Endothelial cell of umbilical vein (primary cell): ENCODE data around the gene NIPSNAP2. TPM values are rescaled to one million over a fixed set of nuclear protein-coding genes. Genes with fewer than 3 reads are reported as not detected.

Experiments used
- BruUV-seq: library from RNA; stranded (reverse); fragments of 400-500 nt; replicated peaks from 2 replicates; lab custom pipeline; 2021; lab: Mats Ljungman, UMichigan
- CTCF ChIA-PET: fragments of 300-600, 350-600 bp; sonication (Branson Sonifier 250); formaldehyde crosslinking; loops from one replicate; lab custom pipeline; 2021; ENCODE audit warnings: antibody characterized with exemption, inconsistent platforms; lab: Charles Lee
- POLR2A ChIA-PET: fragments of 300-600, 350-600 bp; sonication (Branson Sonifier 250); formaldehyde crosslinking; loops from one replicate; lab custom pipeline; 2021; ENCODE audit warnings: antibody characterized with exemption, inconsistent platforms; lab: Charles Lee
- DNase-seq: peaks from one replicate; pipeline ENCODE4 v3.0.0-alpha.2; 2011; ENCODE audit warnings: low read depth, low spot score
- FAIRE-seq: peaks from 2 replicates; lab custom pipeline; 2011; peaks lifted over from hg19 to GRCh38; lab: Jason Lieb, UNC
- H2AFZ ChIP-seq: 2 replicates; pipeline ENCODE4 v1.6.0; 2012; ENCODE audit warnings: low read depth, low read length, control low read depth, inconsistent platforms
- H3K27ac ChIP-seq: 2 replicates; pipeline ENCODE4 v1.5.1; 2011; ENCODE audit warnings: low read depth, mild to moderate bottlenecking, control low read depth, low read length, moderate library complexity; ENCODE audit not compliant: insufficient read depth
- H3K27me3 ChIP-seq, 2 experiments: 2 replicates each; pipeline versions ENCODE4 v1.6.0 to v1.6.1; 2011; ENCODE audit warnings: low read length in 2 of 2, mixed read lengths in 1 of 2; ENCODE audit not compliant: control insufficient read depth in 2 of 2, insufficient read depth in 2 of 2
- H3K36me3 ChIP-seq, 2 experiments: 2 replicates in 1 of 2; 3 replicates in 1 of 2; pipeline ENCODE4 v1.5.1; 2011; ENCODE audit warnings: low read length in 2 of 2, mild to moderate bottlenecking in 1 of 2, moderate library complexity in 1 of 2; ENCODE audit not compliant: control insufficient read depth in 2 of 2, insufficient read depth in 2 of 2; ENCODE audit errors: extremely low read depth in 1 of 2
- H3K4me1 ChIP-seq: 3 replicates; pipeline ENCODE4 v1.5.1; 2011; ENCODE audit warnings: mild to moderate bottlenecking, low read length; ENCODE audit not compliant: control insufficient read depth, insufficient read depth; ENCODE audit errors: extremely low read depth
- H3K4me2 ChIP-seq: 2 replicates; pipeline ENCODE4 v1.6.1; 2011; ENCODE audit warnings: low read length, control low read depth, mixed read lengths; ENCODE audit not compliant: insufficient read depth
- H3K4me3 ChIP-seq, 3 experiments: fragments of 200-600 bp in 1 of 3; sonication (generic), shearing (Covaris generic) in 1 of 3; replicated peaks in 1 of 3; 2 replicates each; pipeline ENCODE4 v1.5.1; 2011 to 2016; ENCODE audit warnings: control low read depth in 3 of 3, low read length in 3 of 3, mild to moderate bottlenecking in 2 of 3, inconsistent platforms in 1 of 3, low read depth in 1 of 3, moderate library complexity in 1 of 3; ENCODE audit not compliant: insufficient read depth in 1 of 3
- H3K79me2 ChIP-seq: 2 replicates; pipeline ENCODE4 v1.6.0; 2012; ENCODE audit warnings: low read length, inconsistent platforms; ENCODE audit not compliant: control insufficient read depth, insufficient read depth
- H3K9ac ChIP-seq: replicated peaks from 2 replicates; pipeline ENCODE3; 2011; ENCODE audit warnings: low read length, control low read depth; ENCODE audit not compliant: insufficient read depth; ENCODE audit errors: extremely low read depth
- H3K9me1 ChIP-seq: replicated peaks from 3 replicates; pipeline ENCODE4 v1.6.0; 2011; ENCODE audit warnings: mild to moderate bottlenecking, low read length; ENCODE audit not compliant: control insufficient read depth, insufficient read depth; ENCODE audit errors: extremely low read depth
- H3K9me3 ChIP-seq: replicated peaks from 2 replicates; pipeline ENCODE4 v1.5.1; 2012; ENCODE audit warnings: low read length, inconsistent platforms; ENCODE audit not compliant: control insufficient read depth, insufficient read depth
- H4K20me1 ChIP-seq: replicated peaks from 2 replicates; pipeline ENCODE3; 2011; ENCODE audit warnings: mild to moderate bottlenecking, low read length; ENCODE audit not compliant: control insufficient read depth, insufficient read depth; ENCODE audit errors: extremely low read depth
- CTCF ChIP-seq, 2 donors: IDR thresholded peaks; 1 replicate in 1 of 2; 2 replicates in 1 of 2; pipeline ENCODE4 v1.5.1; 2011; ENCODE audit warnings: low read length in 2 of 2, mild to moderate bottlenecking in 2 of 2, moderate library complexity in 2 of 2, control low read depth in 1 of 2, inconsistent platforms in 1 of 2, low read depth in 1 of 2; ENCODE audit not compliant: insufficient read depth in 1 of 2; ENCODE audit errors: extremely low read depth in 1 of 2
- EZH2 ChIP-seq: IDR thresholded peaks from 2 replicates; pipeline ENCODE4 v1.6.1; 2012; ENCODE audit warnings: borderline replicate concordance, low read depth, mild to moderate bottlenecking, moderate library complexity, low read length, inconsistent platforms; ENCODE audit not compliant: severe bottlenecking
- FOS ChIP-seq: IDR thresholded peaks from 2 replicates; pipeline ENCODE4 v1.6.1; 2011; ENCODE audit warnings: mild to moderate bottlenecking, low read length, moderate library complexity, borderline replicate concordance; ENCODE audit not compliant: insufficient read depth
- GATA2 ChIP-seq: IDR thresholded peaks from 2 replicates; pipeline ENCODE4 v1.7.0; 2011; ENCODE audit warnings: low read depth, mild to moderate bottlenecking, moderate library complexity, mixed read lengths, low read length; ENCODE audit not compliant: insufficient read length, insufficient read depth
- JUN ChIP-seq: IDR thresholded peaks from 2 replicates; pipeline ENCODE4 v1.6.1; 2011; ENCODE audit warnings: borderline replicate concordance, low read depth; ENCODE audit not compliant: insufficient read length, insufficient read depth
- MAX ChIP-seq: IDR thresholded peaks from 2 replicates; pipeline ENCODE4 v1.6.1; 2011; ENCODE audit not compliant: insufficient read depth, insufficient read length
- MYC ChIP-seq: IDR thresholded peaks from one replicate; pipeline ENCODE4 v1.6.1; 2011; ENCODE audit warnings: mild to moderate bottlenecking, low read depth, low read length
- POLR2A ChIP-seq: IDR thresholded peaks from 2 replicates; pipeline ENCODE4 v1.6.1; 2012; ENCODE audit warnings: low read depth, mild to moderate bottlenecking, control low read depth, low read length
- POLR2AphosphoS5 ChIP-seq: IDR thresholded peaks from 2 replicates; pipeline ENCODE4 v1.6.1; 2012; ENCODE audit warnings: low read depth, mild to moderate bottlenecking, control low read depth, low read length, moderate library complexity; ENCODE audit not compliant: insufficient read depth
- dilution Hi-C: fragments of 300-500 bp; cut with MboI; formaldehyde crosslinking; loops from one replicate; pipeline ENCODE4 v1.15.0; 2019; ENCODE audit warnings: low sequenced_read_pairs; ENCODE audit not compliant: extremely low pct_ligation_motif_present
- intact Hi-C: fragments of 100-400 bp; cut with micrococcal nuclease; formaldehyde crosslinking; loops from one replicate; pipeline ENCODE4 v1.10.0; 2022
- polyA plus RNA-seq, 4 experiments: library from polyadenylated mRNA; depleted of rRNA in 3 of 4; stranded (reverse) in 3 of 4; unstranded in 1 of 4; fragments of >200 nt; gene quantifications; 2 replicates each; pipeline versions ENCODE4 v1.2.1 to v1.2.3, GENCODE V29; 2011 to 2012; ENCODE audit warnings: missing spikeins in 1 of 4
- total RNA-seq: library from RNA; stranded (reverse); gene quantifications from 2 replicates; pipeline ENCODE4 v1.2.3, GENCODE V29; 2021

The NIPSNAP2 gene
- total and polyA plus RNA-seq, 2 donors (not counting 3 experiments of a cell fraction or from before 2014, with no cell fraction given): 29.7 to 50.5 TPM

- Histone ChIP-seq H3K4me2 (no peak overlapping the region), H3K4me3 (no peak overlapping the region), H3K9me1 (no peaks in the 10 kb centered on the region), H3K4me1 (no peaks in the 10 kb centered on the region), H3K9me3 (no peaks in the 10 kb centered on the region), H4K20me1 (no peaks in the 10 kb centered on the region), H3K79me2 (peaks cover 14% of the 10 kb centered on the region), H3K27me3 (no peaks in the 10 kb centered on the region), H2AFZ (no peak overlapping the region), H3K36me3 (peaks cover 0 to 5% of the 10 kb centered on the region in 2 experiments), H3K9ac (no peak overlapping the region), H3K27ac (no peak overlapping the region)
- no peak for TF ChIP-seq EZH2
- no peak for TF ChIP-seq CTCF (IDR thresholded peaks at IDR 0.05; ENCODE audit: extremely low read depth in 1 of 2, insufficient read depth in 1 of 2, low read depth in 1 of 2, low read length in 2 of 2)
- TF ChIP-seq MYC: no peak
- no peak for TF ChIP-seq POLR2AphosphoS5
- no peak for TF ChIP-seq MAX
- TF ChIP-seq FOS: no peak
- TF ChIP-seq POLR2A: no peak
- TF ChIP-seq JUN: no peak
- TF ChIP-seq GATA2: no peak
- ChIA-PET POLR2A (no interaction called here), CTCF (interaction anchor here (0.6 kb wide), 1 partner anchor 189 kb away, joined by 3 read pairs; no protein-coding TSS in a partner anchor)
- DNase-seq (no peak), FAIRE-seq (no peak)
- no TSS peak for BruUV-seq
- intact Hi-C loops: no loop called here
- dilution Hi-C loops: no loop called here
These were observed 10.5 kb upstream of the NIPSNAP2 start for GRCh38 chr7:55953707-55954475.
